Neural cell (in vitro differentiated cells): ENCODE measurements around the gene SLAMF9.

Source experiments
- EP300 ChIP-seq: fragments of 450-650 bp; conservative IDR thresholded peaks from 2 replicates; pipeline ENCODE4 v1.6.1; 2014; ENCODE audit warnings: antibody characterized with exemption, mild to moderate bottlenecking, moderate library complexity; ENCODE audit not compliant: poor library complexity, severe bottlenecking
- MXI1 ChIP-seq: fragments of 450-650 bp; conservative IDR thresholded peaks from 2 replicates; pipeline ENCODE4 v1.6.1; 2014; ENCODE audit warnings: antibody characterized with exemption, mild to moderate bottlenecking; ENCODE audit not compliant: poor library complexity, severe bottlenecking
- POLR2AphosphoS5 ChIP-seq: IDR thresholded peaks from 2 replicates; pipeline ENCODE4 v1.6.1; 2012
- SMC3 ChIP-seq: fragments of 450-650 bp; conservative IDR thresholded peaks from 2 replicates; pipeline ENCODE4 v1.6.1; 2014; ENCODE audit warnings: antibody characterized with exemption, mild to moderate bottlenecking, moderate library complexity; ENCODE audit not compliant: poor library complexity
- TAF1 ChIP-seq: IDR thresholded peaks from 2 replicates; pipeline ENCODE4 v1.6.1; 2012; ENCODE audit warnings: low read depth
- TF ChIP-seq, protein P1 (sequence below): fragments of 450-650 bp; IDR thresholded peaks from 2 replicates; pipeline ENCODE4 v1.5.1; 2014; ENCODE audit warnings: antibody characterized with exemption, mild to moderate bottlenecking, moderate library complexity; ENCODE audit not compliant: poor library complexity, severe bottlenecking
- TF ChIP-seq, protein P2 (sequence below): IDR thresholded peaks from 2 replicates; pipeline ENCODE4 v1.6.1; 2012; ENCODE audit warnings: borderline replicate concordance

DNA sequence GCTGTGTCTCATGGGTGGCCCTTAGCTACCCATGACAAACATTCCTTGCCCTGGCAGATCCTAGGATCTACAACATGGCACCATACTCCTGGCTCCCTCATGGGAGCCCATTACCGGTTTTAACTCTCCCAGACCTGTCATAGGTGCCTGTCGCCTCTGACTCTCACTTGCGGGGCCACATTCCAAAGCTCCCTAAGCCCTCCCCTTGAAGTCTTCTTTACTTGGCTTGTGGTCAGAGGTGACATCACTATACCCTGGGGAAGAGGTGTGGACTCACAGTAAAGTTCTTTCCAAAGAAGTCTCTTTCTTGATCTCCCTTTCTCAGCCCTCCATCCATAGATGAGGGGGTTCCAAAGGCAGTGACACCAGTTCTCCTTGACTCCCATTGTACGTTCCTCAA lies 5.4 kb upstream of the SLAMF9 start:
- TF ChIP-seq, protein P1, sequence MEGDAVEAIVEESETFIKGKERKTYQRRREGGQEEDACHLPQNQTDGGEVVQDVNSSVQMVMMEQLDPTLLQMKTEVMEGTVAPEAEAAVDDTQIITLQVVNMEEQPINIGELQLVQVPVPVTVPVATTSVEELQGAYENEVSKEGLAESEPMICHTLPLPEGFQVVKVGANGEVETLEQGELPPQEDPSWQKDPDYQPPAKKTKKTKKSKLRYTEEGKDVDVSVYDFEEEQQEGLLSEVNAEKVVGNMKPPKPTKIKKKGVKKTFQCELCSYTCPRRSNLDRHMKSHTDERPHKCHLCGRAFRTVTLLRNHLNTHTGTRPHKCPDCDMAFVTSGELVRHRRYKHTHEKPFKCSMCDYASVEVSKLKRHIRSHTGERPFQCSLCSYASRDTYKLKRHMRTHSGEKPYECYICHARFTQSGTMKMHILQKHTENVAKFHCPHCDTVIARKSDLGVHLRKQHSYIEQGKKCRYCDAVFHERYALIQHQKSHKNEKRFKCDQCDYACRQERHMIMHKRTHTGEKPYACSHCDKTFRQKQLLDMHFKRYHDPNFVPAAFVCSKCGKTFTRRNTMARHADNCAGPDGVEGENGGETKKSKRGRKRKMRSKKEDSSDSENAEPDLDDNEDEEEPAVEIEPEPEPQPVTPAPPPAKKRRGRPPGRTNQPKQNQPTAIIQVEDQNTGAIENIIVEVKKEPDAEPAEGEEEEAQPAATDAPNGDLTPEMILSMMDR, result no peak
- TF ChIP-seq TAF1, result no peak
- TF ChIP-seq POLR2AphosphoS5, result no peak
- no peak for TF ChIP-seq SMC3
- TF ChIP-seq, protein P2, sequence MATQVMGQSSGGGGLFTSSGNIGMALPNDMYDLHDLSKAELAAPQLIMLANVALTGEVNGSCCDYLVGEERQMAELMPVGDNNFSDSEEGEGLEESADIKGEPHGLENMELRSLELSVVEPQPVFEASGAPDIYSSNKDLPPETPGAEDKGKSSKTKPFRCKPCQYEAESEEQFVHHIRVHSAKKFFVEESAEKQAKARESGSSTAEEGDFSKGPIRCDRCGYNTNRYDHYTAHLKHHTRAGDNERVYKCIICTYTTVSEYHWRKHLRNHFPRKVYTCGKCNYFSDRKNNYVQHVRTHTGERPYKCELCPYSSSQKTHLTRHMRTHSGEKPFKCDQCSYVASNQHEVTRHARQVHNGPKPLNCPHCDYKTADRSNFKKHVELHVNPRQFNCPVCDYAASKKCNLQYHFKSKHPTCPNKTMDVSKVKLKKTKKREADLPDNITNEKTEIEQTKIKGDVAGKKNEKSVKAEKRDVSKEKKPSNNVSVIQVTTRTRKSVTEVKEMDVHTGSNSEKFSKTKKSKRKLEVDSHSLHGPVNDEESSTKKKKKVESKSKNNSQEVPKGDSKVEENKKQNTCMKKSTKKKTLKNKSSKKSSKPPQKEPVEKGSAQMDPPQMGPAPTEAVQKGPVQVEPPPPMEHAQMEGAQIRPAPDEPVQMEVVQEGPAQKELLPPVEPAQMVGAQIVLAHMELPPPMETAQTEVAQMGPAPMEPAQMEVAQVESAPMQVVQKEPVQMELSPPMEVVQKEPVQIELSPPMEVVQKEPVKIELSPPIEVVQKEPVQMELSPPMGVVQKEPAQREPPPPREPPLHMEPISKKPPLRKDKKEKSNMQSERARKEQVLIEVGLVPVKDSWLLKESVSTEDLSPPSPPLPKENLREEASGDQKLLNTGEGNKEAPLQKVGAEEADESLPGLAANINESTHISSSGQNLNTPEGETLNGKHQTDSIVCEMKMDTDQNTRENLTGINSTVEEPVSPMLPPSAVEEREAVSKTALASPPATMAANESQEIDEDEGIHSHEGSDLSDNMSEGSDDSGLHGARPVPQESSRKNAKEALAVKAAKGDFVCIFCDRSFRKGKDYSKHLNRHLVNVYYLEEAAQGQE, result no peak
- no peak for TF ChIP-seq MXI1
- TF ChIP-seq EP300, result no peak
